ENCODE results near the gene QDPR. TPM values are rescaled to one million over a fixed set of nuclear protein-coding genes. Genes with fewer than 3 reads are reported as not detected.

QDPR gene
- 38.5 TPM for total RNA-seq
- long read RNA-seq, transcript QDPR-201 (7 exons, 1,648 nt), result major isoform, 79 of 102 reads
- long read RNA-seq, transcript QDPR-202 (6 exons, 1,278 nt), result minor isoform, 10 of 102 reads
- long read RNA-seq, partial matches to known transcripts, result 1 of 102 reads
- long read RNA-seq, other reads (novel, unspliced or antisense), result 8 of 102 reads

- intact Hi-C loops (cut with DNase I), result no loop called here
- H3K27ac ChIP-seq, result peak within 1 kb of the TSS; percentile 79
- TF ChIP-seq CTCF (IDR thresholded peaks at IDR 0.05), result peak; percentile 36
- peaks cover 31% of the 10 kb centered on the region for H3K4me1 ChIP-seq
- no peaks in the 10 kb centered on the region for H3K9me3 ChIP-seq
- DNase-seq (peak; percentile 90), ATAC-seq (peak; percentile 96 to 97)
- peak within 1 kb of the TSS; percentile 91 for H3K4me3 ChIP-seq
- peaks cover 22% of the 10 kb centered on the region for H3K36me3 ChIP-seq
- H3K27me3 ChIP-seq (ENCODE audit: low read depth), result no peaks in the 10 kb centered on the region
Measured at GRCh38 chr4:17511950-17512795, at the start of gene QDPR. Gene QDPR (minus strand): TSS chr4:17512090. CDS start chr4:17512054, 36 bp downstream.

- DNase-seq (no peak), ATAC-seq (no peak)
- Histone ChIP-seq H3K36me3 (no peaks in the 10 kb centered on the region), H3K4me1 (no peaks in the 10 kb centered on the region), H3K27ac (no peak overlapping the region), H3K4me3 (no peak overlapping the region), H3K27me3 (ENCODE audit: low read depth) (no peaks in the 10 kb centered on the region), H3K9me3 (no peaks in the 10 kb centered on the region)
- TF ChIP-seq CTCF (IDR thresholded peaks at IDR 0.05), result no peak
- intact Hi-C loops (cut with DNase I), result no loop called here
Measured at GRCh38 chr4:17561195-17561909, 49.5 kb upstream of the QDPR start.

GRCh38 chr4:17560065-17560673 lies 48.3 kb upstream of the QDPR start:
- intact Hi-C loops (cut with DNase I), result no loop called here
- no peaks in the 10 kb centered on the region for H3K9me3 ChIP-seq
- no peaks in the 10 kb centered on the region for H3K27me3 ChIP-seq (ENCODE audit: low read depth)
- H3K4me3 ChIP-seq, result no peak overlapping the region
- no peaks in the 10 kb centered on the region for H3K4me1 ChIP-seq
- H3K27ac ChIP-seq, result no peak overlapping the region
- DNase-seq, result no peak
- no peak for ATAC-seq
- no peaks in the 10 kb centered on the region for H3K36me3 ChIP-seq
- no peak for TF ChIP-seq CTCF (IDR thresholded peaks at IDR 0.05)

GRCh38 chr4:17559709-17560048 lies 47.8 kb upstream of the QDPR start:
- no peak overlapping the region for H3K4me3 ChIP-seq
- DNase-seq (no peak), ATAC-seq (no peak)
- intact Hi-C loops (cut with DNase I), result no loop called here
- H3K9me3 ChIP-seq, result no peaks in the 10 kb centered on the region
- H3K4me1 ChIP-seq, result no peaks in the 10 kb centered on the region
- no peaks in the 10 kb centered on the region for H3K27me3 ChIP-seq (ENCODE audit: low read depth)
- no peak overlapping the region for H3K27ac ChIP-seq
- no peak for TF ChIP-seq CTCF (IDR thresholded peaks at IDR 0.05)
- no peaks in the 10 kb centered on the region for H3K36me3 ChIP-seq

GRCh38 chr4:17558941-17559708 lies 47.2 kb upstream of the QDPR start:
- DNase-seq (no peak), ATAC-seq (no peak)
- no peaks in the 10 kb centered on the region for H3K4me1 ChIP-seq
- no peak for TF ChIP-seq CTCF (IDR thresholded peaks at IDR 0.05)
- intact Hi-C loops (cut with DNase I), result no loop called here
- H3K27ac ChIP-seq, result no peak overlapping the region
- no peaks in the 10 kb centered on the region for H3K36me3 ChIP-seq
- no peaks in the 10 kb centered on the region for H3K9me3 ChIP-seq
- no peaks in the 10 kb centered on the region for H3K27me3 ChIP-seq (ENCODE audit: low read depth)
- H3K4me3 ChIP-seq, result no peak overlapping the region
